Measurements from ENCODE around the gene TRPM3.
"Not testable (repeated sequence)": the region's sequence is repeated elsewhere in the genome, so short reads cannot be mapped to it uniquely, and the experiment has no call there.

Gene TRPM3

DNA sequence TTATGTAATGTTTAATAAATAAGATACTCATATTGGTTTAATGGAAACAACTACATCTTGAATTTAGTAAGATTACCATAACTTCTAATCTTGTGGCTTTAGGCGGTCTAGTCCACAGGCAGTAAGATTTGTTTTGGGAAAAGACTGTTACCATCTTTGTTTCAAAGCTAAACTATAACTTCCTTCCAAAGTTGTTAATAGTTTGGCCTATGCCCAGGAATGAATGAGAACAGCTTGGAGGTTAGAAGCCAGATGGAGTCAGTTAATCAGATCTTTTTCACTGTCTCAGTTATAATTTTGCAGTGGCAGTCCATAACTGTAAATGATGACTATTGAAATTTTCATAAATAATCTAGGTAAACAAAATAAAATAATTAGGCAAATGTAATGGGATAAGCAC lies 465.1 kb downstream of the TRPM3 start:
- DNase-seq (ENCODE audit: low spot score): no peak

DNA sequence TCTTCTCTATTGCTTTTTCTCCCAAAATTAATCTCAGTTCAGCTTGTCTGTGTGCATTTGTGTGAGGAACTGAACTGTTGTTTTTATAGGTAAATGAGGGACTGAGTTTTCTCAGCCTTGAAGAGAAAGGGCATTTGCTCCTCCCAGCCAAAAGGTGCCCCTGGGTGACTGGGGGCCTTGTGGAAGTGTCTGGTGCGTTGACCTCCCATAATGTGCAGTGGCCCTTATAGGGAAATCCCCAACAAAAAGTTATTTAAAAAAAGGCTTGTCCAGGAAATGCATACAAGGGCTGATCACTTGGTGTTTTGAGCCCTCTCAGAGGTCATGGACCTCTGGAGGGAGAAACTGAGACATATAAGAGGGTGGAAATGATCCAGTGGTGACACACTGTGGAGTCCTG lies 467.3 kb downstream of the TRPM3 start:
- no peak for DNase-seq (ENCODE audit: low spot score)

DNA sequence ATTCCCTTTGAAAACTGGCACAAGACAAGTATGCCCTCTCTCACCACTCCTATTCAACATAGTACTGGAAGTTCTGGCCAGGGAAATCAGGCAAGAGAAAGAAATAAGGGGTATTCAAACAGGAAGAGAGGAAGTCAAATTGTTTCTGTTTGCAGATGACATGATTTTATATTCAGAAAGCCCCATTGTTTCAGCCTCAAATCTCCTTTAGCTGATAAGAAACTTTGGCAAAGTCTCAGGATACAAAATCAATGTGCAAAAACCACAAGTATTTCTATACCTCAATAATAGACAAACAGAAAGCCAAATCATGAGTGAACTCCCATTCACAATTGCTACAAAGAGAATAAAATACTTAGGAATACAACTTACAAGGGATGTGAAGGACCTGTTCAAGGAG lies 476.8 kb downstream of the TRPM3 start:
- DNase-seq (ENCODE audit: low spot score): not testable (repeated sequence)

DNA sequence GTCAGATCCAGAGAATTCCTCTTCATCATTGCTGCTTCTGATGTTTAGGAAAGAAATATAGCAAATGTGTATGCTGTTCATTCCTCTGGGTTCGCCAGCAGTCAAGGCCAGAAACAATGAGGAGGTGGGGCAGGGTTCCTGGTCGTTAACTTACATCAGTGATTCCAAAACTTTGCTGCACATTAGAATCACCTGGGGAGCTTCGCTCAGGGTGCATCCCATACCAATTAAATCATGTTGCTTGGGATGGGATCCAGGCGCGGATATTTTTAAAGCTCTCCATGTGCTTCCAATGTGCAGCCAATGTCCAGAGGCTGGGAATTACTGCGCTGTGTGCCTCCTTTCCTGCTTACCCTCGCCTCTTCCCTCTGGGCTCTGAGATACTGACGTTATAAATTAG lies 479.1 kb downstream of the TRPM3 start:
- no peak for DNase-seq (ENCODE audit: low spot score)

DNA sequence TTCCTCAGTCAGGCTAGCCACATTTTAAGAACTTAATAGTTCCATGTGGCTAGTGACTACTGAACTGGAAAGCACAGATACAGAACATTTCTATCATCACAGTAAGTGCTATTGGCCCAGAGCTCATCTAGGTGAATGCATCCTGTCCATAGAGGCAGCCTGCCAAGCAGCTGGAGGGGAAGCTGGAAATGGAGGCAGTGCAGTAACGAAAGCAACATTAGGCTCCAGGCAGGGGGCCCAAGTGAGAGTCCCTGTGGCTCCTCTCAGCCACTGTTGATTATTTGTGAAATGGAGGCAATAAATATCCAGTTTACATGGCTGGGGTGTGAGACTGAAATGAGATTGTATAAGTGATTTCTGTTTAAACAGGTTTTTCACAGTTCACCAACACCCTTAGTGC lies 479.8 kb downstream of the TRPM3 start:
- no peak for DNase-seq (ENCODE audit: low spot score)

DNA sequence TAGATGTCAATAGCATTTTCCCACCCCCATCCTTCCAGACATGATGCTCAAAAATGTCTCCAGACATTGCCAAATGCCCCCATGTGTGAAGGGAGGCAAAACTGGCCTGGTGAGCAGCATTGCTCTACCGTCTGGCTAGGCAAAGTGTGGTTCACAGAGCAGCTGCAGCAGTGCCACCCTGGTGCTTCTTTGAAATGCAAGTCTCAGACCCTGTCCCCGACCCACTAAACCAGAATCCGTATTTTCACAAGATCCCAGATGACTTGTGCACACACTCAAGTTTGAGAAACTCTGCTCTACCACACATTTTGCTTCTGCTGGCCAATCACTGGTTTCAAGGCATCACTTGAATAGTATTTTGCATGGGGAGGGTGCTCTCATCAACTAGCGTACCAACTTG lies 480.4 kb downstream of the TRPM3 start:
- DNase-seq (ENCODE audit: low spot score): no peak

DNA sequence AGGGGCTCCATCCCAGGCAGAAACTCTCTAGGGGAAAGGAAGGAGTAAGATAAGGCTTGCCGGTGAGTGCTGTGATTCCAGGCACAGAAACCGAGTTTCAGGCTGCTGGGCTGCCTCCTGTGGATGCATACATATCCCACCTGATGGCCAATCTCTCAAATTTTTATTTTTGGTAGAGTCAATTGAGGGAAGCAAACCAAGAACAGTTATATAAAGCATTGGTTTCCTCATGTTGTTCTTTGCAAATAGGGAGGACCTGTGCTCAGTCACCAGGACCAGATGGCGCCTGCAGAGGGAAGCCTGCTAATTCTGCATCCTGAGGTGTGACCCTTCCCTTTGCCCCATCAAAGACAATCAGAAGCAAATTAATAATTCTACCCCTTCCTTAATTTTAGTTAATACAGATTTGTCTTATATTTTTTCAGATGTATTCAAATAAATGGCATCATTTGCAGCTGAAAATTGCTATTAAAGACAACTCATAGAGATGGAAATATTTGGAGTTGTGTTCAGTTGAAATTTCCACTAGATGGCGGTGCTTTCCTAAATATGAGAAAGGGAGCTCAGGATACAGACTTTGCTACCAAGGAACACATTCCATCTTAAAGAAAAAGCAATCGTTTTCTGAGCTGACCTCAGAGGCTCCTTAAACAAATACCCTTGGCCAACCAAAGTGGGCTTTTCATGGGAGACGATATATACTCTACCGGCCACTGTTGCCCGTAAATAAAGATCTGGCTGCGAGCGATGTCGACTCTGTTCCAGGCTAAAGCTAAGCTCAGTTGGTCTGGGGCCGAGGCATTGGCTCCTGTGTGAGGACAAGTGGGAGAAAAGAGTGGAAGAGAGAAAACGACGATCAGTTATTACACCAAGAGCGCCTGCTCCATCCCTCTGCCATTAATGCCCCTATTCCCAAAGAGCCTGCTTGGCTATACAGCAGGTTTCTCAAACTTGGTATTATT lies 481.3 kb downstream of the TRPM3 start:
- DNase-seq (ENCODE audit: low spot score): peak; percentile 13

DNA sequence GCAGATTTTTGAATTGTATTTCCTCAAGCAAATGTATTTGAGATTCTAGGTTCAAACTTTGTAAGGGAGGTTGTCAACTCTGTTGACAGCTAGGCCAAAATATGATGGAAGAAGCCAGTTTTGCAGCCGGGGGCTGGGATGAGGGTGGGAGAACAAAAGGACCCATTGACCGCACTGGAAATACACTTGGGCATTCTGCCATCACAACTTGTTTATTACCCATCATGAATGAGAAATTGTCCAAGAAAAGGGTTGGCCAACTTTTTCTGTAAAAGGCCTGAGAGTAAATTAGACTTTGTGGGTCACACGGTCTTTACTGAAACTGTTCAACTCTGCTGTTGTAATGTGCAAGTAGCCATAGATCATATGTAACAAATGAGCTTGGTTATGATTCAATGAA lies 485.6 kb downstream of the TRPM3 start:
- DNase-seq (ENCODE audit: low spot score): no peak

DNA sequence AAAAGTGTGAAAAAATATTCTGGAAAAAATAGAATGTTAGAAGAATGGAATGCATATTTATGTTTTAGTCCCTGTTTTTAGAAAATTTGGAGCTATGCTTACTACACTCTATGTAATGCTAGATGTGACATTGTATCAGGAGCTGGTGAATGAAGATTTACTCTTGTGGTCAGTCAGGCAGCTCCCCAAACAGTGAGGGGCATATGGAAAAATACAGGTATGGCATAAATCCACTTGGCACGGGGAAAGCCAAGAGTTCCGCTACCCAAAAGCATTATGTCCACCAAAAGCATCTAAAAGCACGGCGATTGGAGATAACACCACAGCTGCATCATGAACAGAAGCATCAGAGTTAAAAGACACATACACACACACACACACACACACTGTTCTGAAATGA lies 486.7 kb downstream of the TRPM3 start:
- DNase-seq (ENCODE audit: low spot score): no peak

DNA sequence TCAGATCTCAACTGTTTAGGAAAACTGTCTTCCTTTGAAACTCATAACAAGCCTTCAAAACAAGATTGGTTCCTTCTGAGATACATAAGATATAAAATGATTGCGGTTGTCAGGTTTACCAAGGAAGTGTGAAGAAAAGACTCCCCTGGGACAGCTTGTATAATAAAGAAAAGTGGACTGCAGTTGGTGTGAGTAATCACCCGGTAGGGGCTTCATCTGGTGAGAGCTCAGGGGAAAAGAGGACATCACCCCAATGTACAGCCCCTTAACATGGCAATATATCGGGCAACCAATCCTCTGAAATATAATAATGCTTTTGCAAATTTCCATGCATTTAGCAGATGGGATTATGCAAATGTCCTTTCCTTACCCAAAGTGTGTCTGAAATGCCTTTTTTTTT lies 490.4 kb downstream of the TRPM3 start:
- no peak for DNase-seq (ENCODE audit: low spot score)

DNA sequence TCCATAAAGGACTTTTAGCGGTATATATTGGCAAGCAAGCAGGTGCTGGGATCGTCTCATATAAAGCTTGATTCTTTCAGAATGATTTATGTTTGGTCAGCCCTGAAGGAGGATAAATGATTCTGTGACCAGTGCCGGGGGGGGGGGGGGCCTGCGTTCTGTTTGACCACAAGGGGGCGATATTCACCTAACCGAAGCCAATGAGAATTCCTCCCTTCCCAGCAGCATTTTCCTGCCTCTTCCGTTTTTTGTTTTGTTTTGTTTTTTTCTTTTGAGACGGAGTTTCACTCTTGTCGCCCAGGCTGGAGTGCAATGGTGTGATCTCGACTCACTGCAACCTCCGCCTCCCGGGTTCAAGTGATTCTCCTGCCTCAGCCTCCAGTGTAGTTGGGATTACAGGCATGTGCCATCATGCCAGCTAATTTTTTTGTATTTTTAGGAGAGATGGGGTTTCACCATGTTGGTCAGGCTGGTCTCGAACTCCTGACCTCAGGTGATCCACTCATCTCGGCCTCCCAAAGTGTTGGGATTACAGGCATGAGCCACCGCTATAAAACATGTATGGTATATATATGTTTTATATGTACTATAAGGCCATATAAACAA lies 492.2 kb downstream of the TRPM3 start:
- not testable (repeated sequence) for DNase-seq (ENCODE audit: low spot score)

DNA sequence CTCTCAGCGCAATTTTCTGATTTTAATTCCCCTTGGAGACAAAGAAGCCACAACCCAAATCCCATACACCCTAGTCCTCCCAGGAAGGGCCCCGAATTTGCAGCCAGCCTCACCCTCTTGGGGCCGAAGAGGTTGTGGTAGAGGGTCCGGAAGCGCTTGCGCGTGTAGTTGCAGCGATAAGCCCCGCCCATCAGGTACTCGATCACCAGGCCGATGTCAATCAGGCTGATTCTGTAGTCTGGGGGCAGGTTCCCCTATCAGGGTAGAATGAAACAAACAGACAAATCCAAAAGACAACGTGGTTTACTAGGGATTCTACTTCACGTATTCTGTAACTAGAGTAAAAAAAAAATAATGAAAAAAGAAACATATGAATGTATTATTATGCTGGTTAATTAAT lies 496.3 kb downstream of the TRPM3 start:
- no peak for DNase-seq (ENCODE audit: low spot score)

DNA sequence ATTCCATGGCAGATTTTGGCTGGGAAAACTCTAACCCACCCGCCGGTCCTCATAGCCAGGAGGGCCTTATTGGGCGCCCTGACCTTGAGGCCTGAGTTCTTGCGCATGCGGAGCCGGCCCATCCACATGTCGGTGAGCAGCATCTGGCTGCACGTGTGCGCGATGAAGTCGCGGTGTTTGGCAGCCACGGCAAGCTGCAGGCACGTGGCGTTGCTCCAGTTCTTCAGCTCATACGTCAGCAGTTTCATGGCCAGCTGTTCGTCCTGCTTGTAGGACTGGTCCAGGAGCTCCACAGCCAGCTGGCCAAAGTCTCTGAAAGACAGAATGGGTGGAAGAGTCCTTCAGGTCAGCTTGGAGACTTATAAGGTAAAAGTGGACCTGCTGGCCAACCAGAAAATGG lies 502.6 kb downstream of the TRPM3 start:
- no peak for DNase-seq (ENCODE audit: low spot score)

DNA sequence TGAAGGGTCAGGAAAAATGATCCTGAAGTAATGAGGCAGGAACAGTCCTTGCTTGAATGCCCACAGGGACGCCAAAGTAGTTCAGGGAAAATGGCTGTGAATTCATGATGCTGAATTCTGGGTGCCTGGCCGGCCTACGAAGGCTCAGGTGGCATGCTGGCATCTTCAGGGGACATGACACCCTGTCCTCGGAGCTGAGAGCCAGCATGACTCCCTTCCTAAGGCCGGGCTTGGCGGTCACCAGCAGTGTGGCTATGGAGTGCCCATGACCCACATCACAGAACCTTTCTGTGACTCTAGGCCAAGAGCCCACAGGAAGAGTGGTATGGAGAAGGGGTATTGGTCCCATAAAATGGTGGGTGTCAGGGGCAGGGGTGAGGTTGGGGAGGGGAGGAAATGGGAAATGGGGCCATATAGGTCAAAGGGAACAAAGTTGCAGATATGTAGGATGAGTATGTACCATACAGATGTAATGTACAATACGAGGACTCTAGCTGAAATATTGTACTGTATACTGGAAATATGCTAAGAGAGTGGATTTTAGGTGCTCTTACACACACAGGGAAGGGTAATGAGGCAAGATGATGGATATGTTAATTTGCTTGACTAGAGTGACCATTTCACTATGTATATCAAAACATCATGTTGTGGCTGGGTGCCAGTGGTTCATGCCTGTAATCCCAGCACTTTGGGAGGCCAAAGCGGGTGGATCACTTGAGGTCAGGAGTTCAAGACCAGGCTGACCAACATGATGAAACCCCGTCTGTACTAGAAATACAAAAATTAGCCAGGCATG lies 504.2 kb downstream of the TRPM3 start:
- DNase-seq (ENCODE audit: low spot score): no peak

DNA sequence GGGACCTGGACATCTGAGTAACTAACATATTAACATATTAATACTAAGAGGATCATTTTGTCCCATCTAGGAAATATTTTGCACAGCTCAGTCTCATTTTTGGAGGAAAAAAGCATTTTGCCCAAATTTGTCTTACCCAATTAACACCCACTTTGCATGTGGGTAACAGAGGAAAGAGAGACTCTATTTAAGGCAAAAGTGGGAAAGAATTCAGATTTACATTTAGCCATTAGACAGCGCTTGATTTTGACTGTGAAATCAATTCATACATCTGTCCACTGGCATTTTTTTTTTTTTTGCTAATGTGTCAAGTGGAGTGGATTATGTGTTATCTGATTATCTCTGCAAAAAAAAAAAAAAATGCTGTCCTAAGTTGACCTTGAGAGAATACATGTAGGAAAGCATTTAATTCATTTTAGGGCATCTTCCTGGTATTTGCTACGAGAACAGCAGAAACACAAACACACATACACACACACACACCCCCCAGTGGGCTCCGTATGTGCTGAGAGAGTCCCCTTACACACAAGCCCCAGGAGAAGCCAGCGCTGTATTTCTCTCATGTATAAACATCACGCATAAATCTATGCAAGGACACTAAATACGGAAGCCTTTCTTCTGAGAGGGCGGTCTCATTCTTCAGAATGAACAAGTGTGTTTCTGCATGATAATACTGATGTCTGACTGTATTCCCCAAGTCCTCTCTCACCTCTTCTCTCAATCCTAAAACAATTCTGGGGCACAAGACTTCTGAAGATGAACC lies 505.0 kb downstream of the TRPM3 start:
- DNase-seq (ENCODE audit: low spot score): no peak

DNA sequence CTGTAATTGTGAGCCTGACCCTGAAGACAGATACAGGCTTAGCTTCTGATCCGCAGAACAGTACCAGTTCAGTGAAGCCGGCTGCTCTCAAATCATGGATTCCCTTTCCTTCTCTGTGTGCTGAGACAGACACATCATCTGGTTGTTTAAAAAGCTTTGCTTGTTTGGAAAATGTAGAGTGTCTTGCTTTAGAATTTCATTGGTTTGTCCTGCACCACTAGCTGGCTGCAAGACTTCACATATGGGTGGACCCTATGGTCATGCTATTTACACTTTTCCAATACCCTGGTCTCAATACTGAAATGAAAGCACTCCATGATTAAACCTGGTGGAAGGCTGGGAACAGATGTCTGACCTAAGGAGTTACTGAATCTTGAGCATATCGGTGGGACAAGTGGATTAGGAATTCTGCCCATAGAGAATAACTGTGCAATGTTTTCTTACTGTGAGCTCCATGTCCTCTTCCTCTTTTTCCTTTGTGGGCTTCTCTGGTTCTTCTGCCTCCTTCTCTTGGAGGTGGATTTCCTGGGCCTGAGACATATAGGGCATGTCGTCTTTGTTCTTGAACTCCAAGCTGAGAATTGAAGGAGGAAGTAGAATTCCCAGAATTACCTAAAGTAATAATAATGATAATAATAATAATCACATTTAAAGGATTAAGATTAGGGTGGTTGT lies 505.8 kb downstream of the TRPM3 start:
- no peak for DNase-seq (ENCODE audit: low spot score)

DNA sequence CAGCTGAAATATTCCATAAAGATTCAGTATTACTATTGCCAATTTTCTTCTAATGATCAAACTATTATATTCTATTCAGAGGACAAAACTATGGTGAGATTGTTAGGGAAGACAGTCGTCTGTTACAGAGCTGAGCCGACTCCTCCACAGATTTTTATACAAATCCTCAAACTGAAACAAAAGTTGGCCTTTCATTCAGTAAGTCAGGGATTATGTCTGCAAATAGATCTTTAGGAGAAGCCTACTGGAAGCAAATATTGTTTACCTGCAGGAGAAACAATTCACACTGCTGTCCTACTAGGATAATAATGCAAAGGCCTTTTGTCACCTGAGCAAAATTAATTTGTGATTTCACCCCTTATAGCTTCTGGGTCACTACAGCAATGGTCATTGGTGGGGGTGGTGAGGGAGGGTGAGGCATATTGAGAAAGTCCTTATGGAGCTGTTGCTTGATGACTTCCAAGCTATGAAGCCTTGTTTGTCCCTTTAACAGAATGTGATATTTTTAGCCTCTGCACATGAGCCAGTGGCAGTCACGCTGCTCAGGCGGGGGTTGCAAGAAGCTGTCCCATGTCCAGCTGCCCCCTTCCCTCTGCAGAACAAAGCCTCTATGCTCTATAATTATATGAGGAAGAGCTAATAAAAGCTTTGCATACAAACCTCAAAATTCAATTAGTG lies 506.5 kb downstream of the TRPM3 start:
- DNase-seq (ENCODE audit: low spot score): no peak

DNA sequence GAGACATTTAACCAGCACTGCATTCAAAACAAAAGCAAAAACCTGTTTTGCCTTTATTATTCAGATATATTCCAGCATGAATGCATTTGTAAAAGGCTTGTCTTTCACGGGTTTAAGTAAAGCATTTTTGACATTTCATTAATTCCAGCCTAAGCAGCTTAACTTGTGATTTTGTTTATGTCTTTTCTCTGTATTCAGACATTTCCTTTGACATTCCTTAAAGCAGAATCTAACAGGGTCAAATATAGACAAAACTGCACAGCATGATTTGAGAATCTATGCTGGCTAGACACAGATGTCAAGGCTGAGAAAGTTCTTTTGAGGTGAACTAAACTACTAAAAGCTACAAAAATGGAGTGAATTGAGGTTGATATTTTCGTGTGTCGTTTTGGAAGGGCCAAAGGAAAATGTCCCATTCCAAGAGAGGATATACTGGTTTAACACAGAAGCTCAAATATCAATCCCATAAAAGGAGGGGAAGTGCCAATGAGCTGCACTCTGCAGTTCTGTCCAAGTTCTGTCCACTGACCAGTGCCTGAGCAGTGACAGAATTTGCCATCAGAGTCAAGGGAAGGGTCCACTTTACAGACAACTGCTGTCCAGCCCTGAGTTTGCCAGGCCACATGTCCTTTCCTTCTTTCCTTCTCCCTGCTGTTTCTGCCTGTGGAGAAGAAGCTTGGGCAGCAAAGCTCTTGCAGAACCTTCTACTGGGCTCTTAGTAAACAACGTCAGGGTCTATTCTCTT lies 508.2 kb downstream of the TRPM3 start:
- no peak for DNase-seq (ENCODE audit: low spot score)

DNA sequence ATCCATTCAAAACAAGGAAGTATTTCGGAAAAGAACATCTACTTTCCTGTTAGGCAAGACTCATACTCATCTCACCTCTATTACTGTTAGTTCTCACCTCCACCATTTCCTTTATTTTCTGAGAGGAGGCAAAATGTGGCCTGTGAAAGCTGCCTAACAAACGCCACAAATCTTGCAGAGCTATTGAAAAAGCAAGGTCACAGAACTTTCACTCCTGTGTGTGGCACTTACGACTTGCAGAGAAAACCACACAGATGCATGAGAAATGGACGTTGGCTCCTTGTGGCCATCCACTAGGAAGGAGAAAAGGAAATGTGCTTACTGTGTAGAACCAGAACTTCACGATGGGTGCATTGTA lies 511.2 kb downstream of the TRPM3 start:
- no peak for DNase-seq (ENCODE audit: low spot score)

Data from CD4-positive, alpha-beta T cell treated with Interleukin-15 for 4 hours (primary cell).